MCF 10A (cell line): ENCODE results near the gene THADA. TPM values are rescaled to one million over a fixed set of nuclear protein-coding genes. Genes with fewer than 3 reads are reported as not detected.

ENCODE experiments used
- BruUV-seq: library from RNA; stranded (reverse); fragments of 400-500 nt; replicated peaks from 2 replicates; lab custom pipeline; 2021; lab: Mats Ljungman, UMichigan
- CTCF ChIA-PET: fragments of 300-600 bp; sonication (Branson Sonifier 250); formaldehyde crosslinking; extraction: SDS; loops from one replicate; lab custom pipeline; 2021; ENCODE audit warnings: antibody characterized with exemption, inconsistent platforms; lab: Yijun Ruan, JAX
- POLR2A ChIA-PET: fragments of 300-600, 350-650 bp; sonication (Branson Sonifier 250); formaldehyde crosslinking; extraction: SDS; loops from one replicate; lab custom pipeline; 2020; ENCODE audit warnings: antibody characterized with exemption, inconsistent platforms; lab: Yijun Ruan, JAX
- DNase-seq: peaks from one replicate; pipeline ENCODE4 v3.0.0-alpha.2; 2018; ENCODE audit not compliant: unreplicated experiment
- H3K27ac Mint-ChIP-seq: one replicate; pipeline ENCODE4 v1.8.0; 2022; ENCODE audit warnings: mild to moderate bottlenecking, low read depth, mixed read lengths; ENCODE audit not compliant: unreplicated experiment
- H3K27me3 Mint-ChIP-seq: one replicate; pipeline ENCODE4 v1.8.0; 2022; ENCODE audit warnings: mixed read lengths; ENCODE audit not compliant: insufficient read depth, unreplicated experiment
- H3K36me3 Mint-ChIP-seq: one replicate; pipeline ENCODE4 v1.8.0; 2022; ENCODE audit warnings: mild to moderate bottlenecking, moderate library complexity, mixed read lengths; ENCODE audit not compliant: insufficient read depth, unreplicated experiment
- H3K4me1 Mint-ChIP-seq: one replicate; pipeline ENCODE4 v1.8.0; 2022; ENCODE audit warnings: mixed read lengths; ENCODE audit not compliant: insufficient read depth, unreplicated experiment
- H3K4me3 Mint-ChIP-seq: one replicate; pipeline ENCODE4 v1.8.0; 2022; ENCODE audit warnings: mild to moderate bottlenecking, moderate library complexity, mixed read lengths; ENCODE audit not compliant: unreplicated experiment
- H3K9me3 Mint-ChIP-seq: one replicate; pipeline ENCODE4 v1.8.0; 2022; ENCODE audit warnings: mixed read lengths; ENCODE audit not compliant: unreplicated experiment
- intact Hi-C: fragments of 100-400 bp; cut with micrococcal nuclease; formaldehyde crosslinking; loops from 2 replicates; pipeline ENCODE4 v1.14.1; 2022
- total RNA-seq: library from RNA; stranded (reverse); gene quantifications from 2 replicates; pipeline ENCODE4 v1.2.3, GENCODE V29; 2022
- TF ChIP-seq, protein P1 (sequence below): fragments of 200-600 bp; IDR thresholded peaks from one replicate; pipeline ENCODE4 v1.8.0; 2022; ENCODE audit warnings: antibody characterized with exemption, mild to moderate bottlenecking; ENCODE audit not compliant: unreplicated experiment

The THADA gene
- total RNA-seq, 1 experiment from 2014 or later = 49.8 TPM

- H3K9me3 Mint-ChIP-seq = no peaks in the 10 kb centered on the region
- intact Hi-C loops = no loop called here
- H3K27me3 Mint-ChIP-seq = no peaks in the 10 kb centered on the region
- ChIA-PET POLR2A (interaction anchor here (0.6 to 9.8 kb wide), 4 partner anchors 9 to 287 kb away, joined by 4 to 141 read pairs (median 10); no protein-coding TSS in a partner anchor), CTCF (interaction anchor here (0.6 to 2.0 kb wide), 8 partner anchors 19 to 694 kb away, joined by 3 to 6 read pairs (median 4); no protein-coding TSS in a partner anchor)
- no peak for DNase-seq
- H3K36me3 Mint-ChIP-seq = peaks cover 11% of the 10 kb centered on the region
- TF ChIP-seq, protein P1, sequence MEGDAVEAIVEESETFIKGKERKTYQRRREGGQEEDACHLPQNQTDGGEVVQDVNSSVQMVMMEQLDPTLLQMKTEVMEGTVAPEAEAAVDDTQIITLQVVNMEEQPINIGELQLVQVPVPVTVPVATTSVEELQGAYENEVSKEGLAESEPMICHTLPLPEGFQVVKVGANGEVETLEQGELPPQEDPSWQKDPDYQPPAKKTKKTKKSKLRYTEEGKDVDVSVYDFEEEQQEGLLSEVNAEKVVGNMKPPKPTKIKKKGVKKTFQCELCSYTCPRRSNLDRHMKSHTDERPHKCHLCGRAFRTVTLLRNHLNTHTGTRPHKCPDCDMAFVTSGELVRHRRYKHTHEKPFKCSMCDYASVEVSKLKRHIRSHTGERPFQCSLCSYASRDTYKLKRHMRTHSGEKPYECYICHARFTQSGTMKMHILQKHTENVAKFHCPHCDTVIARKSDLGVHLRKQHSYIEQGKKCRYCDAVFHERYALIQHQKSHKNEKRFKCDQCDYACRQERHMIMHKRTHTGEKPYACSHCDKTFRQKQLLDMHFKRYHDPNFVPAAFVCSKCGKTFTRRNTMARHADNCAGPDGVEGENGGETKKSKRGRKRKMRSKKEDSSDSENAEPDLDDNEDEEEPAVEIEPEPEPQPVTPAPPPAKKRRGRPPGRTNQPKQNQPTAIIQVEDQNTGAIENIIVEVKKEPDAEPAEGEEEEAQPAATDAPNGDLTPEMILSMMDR = no peak
- no TSS peak for BruUV-seq
- no peak overlapping the region for H3K4me3 Mint-ChIP-seq
- peak overlapping the region; percentile 79 for H3K27ac Mint-ChIP-seq
- H3K4me1 Mint-ChIP-seq = peaks cover 36% of the 10 kb centered on the region
Observed at GRCh38 chr2:43522177-43522576, 73.7 kb downstream of the THADA start.

GRCh38 chr2:43521568-43521967 lies 74.3 kb downstream of the THADA start:
- intact Hi-C loops = no loop called here
- DNase-seq = no peak
- peak overlapping the region; percentile 79 for H3K27ac Mint-ChIP-seq
- H3K27me3 Mint-ChIP-seq = no peaks in the 10 kb centered on the region
- H3K4me1 Mint-ChIP-seq = peaks cover 37% of the 10 kb centered on the region
- CTCF ChIA-PET = interaction anchor here (0.6 to 2.0 kb wide), 7 partner anchors 20 to 694 kb away, joined by 3 to 6 read pairs (median 4); no protein-coding TSS in a partner anchor
- peaks cover 11% of the 10 kb centered on the region for H3K36me3 Mint-ChIP-seq
- TF ChIP-seq, protein P1 = no peak
- no peak overlapping the region for H3K4me3 Mint-ChIP-seq
- no TSS peak for BruUV-seq
- POLR2A ChIA-PET = interaction anchor here (0.6 to 9.8 kb wide), 4 partner anchors 9 to 287 kb away, joined by 4 to 141 read pairs (median 10); no protein-coding TSS in a partner anchor
- no peaks in the 10 kb centered on the region for H3K9me3 Mint-ChIP-seq

GRCh38 chr2:43520919-43521318 lies 74.9 kb downstream of the THADA start:
- peaks cover 7% of the 10 kb centered on the region for H3K36me3 Mint-ChIP-seq
- no peaks in the 10 kb centered on the region for H3K27me3 Mint-ChIP-seq
- ChIA-PET CTCF (interaction anchor here (0.6 to 2.0 kb wide), 3 partner anchors 26 to 547 kb away, joined by 3 to 6 read pairs (median 5); no protein-coding TSS in a partner anchor), POLR2A (interaction anchor here (3.8 to 9.8 kb wide), 2 partner anchors 12 to 18 kb away, joined by 16 to 141 read pairs; no protein-coding TSS in a partner anchor)
- no peaks in the 10 kb centered on the region for H3K9me3 Mint-ChIP-seq
- no peak for DNase-seq
- intact Hi-C loops = no loop called here
- TF ChIP-seq, protein P1 = no peak
- no TSS peak for BruUV-seq
- H3K4me1 Mint-ChIP-seq = peaks cover 43% of the 10 kb centered on the region
- peak overlapping the region; percentile 71 for H3K27ac Mint-ChIP-seq
- H3K4me3 Mint-ChIP-seq = no peak overlapping the region

DNA sequence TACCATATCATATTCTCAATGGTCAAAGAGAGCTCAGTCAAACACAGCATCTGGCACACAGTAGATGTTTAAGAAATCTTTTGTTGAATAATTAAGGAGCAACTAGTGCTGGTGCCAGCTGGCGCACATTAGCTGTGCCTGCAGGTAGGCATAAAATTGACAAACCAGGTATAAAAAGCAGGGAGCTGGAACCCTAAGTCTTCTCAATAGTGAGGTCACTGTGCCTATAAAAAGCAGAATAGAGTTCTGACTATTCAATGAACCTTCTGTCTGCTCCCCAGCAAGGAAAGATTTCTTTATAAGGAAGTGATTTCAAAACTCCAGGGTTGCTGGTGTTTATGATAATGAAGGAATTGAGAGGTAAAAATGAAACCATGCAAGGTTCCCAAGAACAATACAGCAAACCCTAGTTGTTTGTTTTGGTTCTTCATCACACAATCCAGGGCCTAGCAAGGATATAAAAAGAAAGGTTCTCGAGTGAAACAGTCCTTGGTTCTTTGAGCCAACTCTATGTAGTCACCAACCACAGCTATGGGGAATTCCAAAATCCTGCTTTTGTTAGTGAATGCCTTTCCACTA lies 76.1 kb downstream of the THADA start:
- DNase-seq = peak; percentile 84
- H3K9me3 Mint-ChIP-seq = no peaks in the 10 kb centered on the region
- peaks cover 47% of the 10 kb centered on the region for H3K4me1 Mint-ChIP-seq
- peak overlapping the region; percentile 41 for H3K4me3 Mint-ChIP-seq
- ChIA-PET POLR2A (interaction anchor here (0.6 to 9.8 kb wide), 11 partner anchors 11 to 301 kb away, joined by 3 to 141 read pairs (median 4); partner anchors contain the start of gene THADA), CTCF (interaction anchor here (0.6 to 2.7 kb wide), 5 partner anchors 22 to 545 kb away, joined by 3 to 16 read pairs (median 3); no protein-coding TSS in a partner anchor)
- no peaks in the 10 kb centered on the region for H3K27me3 Mint-ChIP-seq
- no peaks in the 10 kb centered on the region for H3K36me3 Mint-ChIP-seq
- BruUV-seq = no TSS peak
- peak overlapping the region; percentile 71 for H3K27ac Mint-ChIP-seq
- intact Hi-C loops = no loop called here
- TF ChIP-seq, protein P1 = no peak
